K562 (cell line): ENCODE data around the gene MACROD2. TPM values are rescaled to one million over a fixed set of nuclear protein-coding genes. Genes with fewer than 3 reads are reported as not detected.

ENCODE experiments used
- ATAC-seq: fragments of 200-7000 bp; cut with Tn5 transposase; 3 replicates; pipeline ENCODE4 v1.9.1; 2020; ENCODE audit warnings: moderate library complexity
- BruUV-seq: library from RNA; stranded (reverse); fragments of 400-500 nt; replicated peaks from 2 replicates; lab custom pipeline; 2021; lab: Mats Ljungman, UMichigan
- CTCF ChIA-PET: fragments of 300-600 bp; formaldehyde crosslinking; extraction: SDS; loops from one replicate; lab custom pipeline; 2021; ENCODE audit warnings: low intra/inter-chr PET ratio; lab: Yijun Ruan, JAX
- POLR2A ChIA-PET: fragments of 300-600, 350-650 bp; sonication (Branson Sonifier 250); formaldehyde crosslinking; extraction: SDS; loops from one replicate; lab custom pipeline; 2021; ENCODE audit warnings: antibody characterized with exemption, inconsistent platforms; lab: Yijun Ruan, JAX
- DNase-seq, 4 experiments: peaks; one replicate each; pipeline versions ENCODE4 v3.0.0 to v3.0.0-alpha.2; 2011 to 2018; ENCODE audit warnings: low spot score in 3 of 4, mixed read lengths in 3 of 4; ENCODE audit errors: extremely low read depth in 1 of 4
- FAIRE-seq: peaks from 2 replicates; lab custom pipeline; 2011; peaks lifted over from hg19 to GRCh38; lab: Jason Lieb, UNC
- H2AFZ ChIP-seq: 2 replicates; pipeline ENCODE4 v1.6.0; 2011; ENCODE audit warnings: low read depth, low read length, control low read depth, inconsistent platforms
- H3K27ac ChIP-seq: fragments of 200-600 bp; 3 replicates; pipeline ENCODE4 v1.8.0; 2011; ENCODE audit warnings: low read depth, mild to moderate bottlenecking, control low read depth, inconsistent platforms, low read length, moderate library complexity, mixed read lengths; ENCODE audit errors: extremely low read depth
- H3K27me3 ChIP-seq, 2 experiments: fragments of 300-600 bp in 1 of 2; 2 replicates in 1 of 2; 3 replicates in 1 of 2; pipeline versions ENCODE4 v1.6.0 to v1.8.0; 2011; ENCODE audit warnings: inconsistent platforms in 2 of 2, low read length in 2 of 2, mild to moderate bottlenecking in 1 of 2, mixed read lengths in 1 of 2, moderate library complexity in 1 of 2; ENCODE audit not compliant: control insufficient read depth in 2 of 2, insufficient read depth in 2 of 2
- H3K36me3 ChIP-seq: fragments of 300-600 bp; 3 replicates; pipeline ENCODE4 v1.8.0; 2011; ENCODE audit warnings: mild to moderate bottlenecking, low read length, inconsistent platforms; ENCODE audit not compliant: control insufficient read depth, insufficient read depth
- H3K4me1 ChIP-seq, 2 experiments: fragments of 200-600 bp in 1 of 2; replicated peaks in 1 of 2; 2 replicates in 1 of 2; 3 replicates in 1 of 2; pipeline versions ENCODE4 v1.5.1 to v1.8.0; 2011; ENCODE audit warnings: inconsistent platforms in 2 of 2, low read length in 2 of 2, mild to moderate bottlenecking in 1 of 2, mixed read lengths in 1 of 2, moderate library complexity in 1 of 2; ENCODE audit not compliant: control insufficient read depth in 2 of 2, insufficient read depth in 2 of 2
- H3K4me2 ChIP-seq: 2 replicates; pipeline ENCODE4 v1.6.1; 2011; ENCODE audit warnings: low read length, control low read depth, inconsistent platforms, mixed read lengths; ENCODE audit not compliant: insufficient read depth
- H3K4me3 ChIP-seq: fragments of 200-600 bp; sonication (generic), shearing (Covaris generic); 2 replicates; pipeline ENCODE4 v1.5.1; 2016; ENCODE audit warnings: control low read depth, inconsistent platforms
- H3K79me2 ChIP-seq: fragments of 200-600 bp; 3 replicates; pipeline ENCODE4 v1.8.0; 2011; ENCODE audit warnings: low read length, inconsistent platforms; ENCODE audit not compliant: control insufficient read depth, insufficient read depth
- H3K9ac ChIP-seq, 2 experiments: 2 replicates each; pipeline versions ENCODE4 v1.6.0 to v1.6.1; 2011; ENCODE audit warnings: low read depth in 2 of 2, low read length in 2 of 2, control low read depth in 1 of 2, inconsistent platforms in 1 of 2, mild to moderate bottlenecking in 1 of 2, mixed read lengths in 1 of 2; ENCODE audit not compliant: insufficient read depth in 1 of 2
- H3K9me1 ChIP-seq: one replicate; pipeline ENCODE4 v1.6.0; 2011; ENCODE audit warnings: inconsistent platforms, mild to moderate bottlenecking, low read length, moderate library complexity; ENCODE audit not compliant: control insufficient read depth, insufficient read depth
- H3K9me3 ChIP-seq: replicated peaks from 2 replicates; pipeline ENCODE4 v1.5.1; 2011; ENCODE audit warnings: low read depth, low read length, inconsistent platforms; ENCODE audit not compliant: control insufficient read depth, insufficient read depth
- H4K20me1 ChIP-seq: replicated peaks from 2 replicates; pipeline ENCODE4 v1.6.1; 2011; ENCODE audit warnings: low read length, inconsistent platforms, mixed read lengths; ENCODE audit not compliant: control insufficient read depth, insufficient read depth
- ATF4 ChIP-seq: fragments of 450-650 bp; formaldehyde crosslinking; IDR thresholded peaks from 2 replicates; pipeline ENCODE4 v1.4.0; 2022; ENCODE audit warnings: mild to moderate bottlenecking, moderate library complexity
- C11orf30 ChIP-seq: fragments of 450-650 bp; IDR thresholded peaks from 2 replicates; pipeline ENCODE4 v1.6.1; 2016; ENCODE audit warnings: low read depth, mild to moderate bottlenecking
- CHAMP1 ChIP-seq: fragments of 450-650 bp; IDR thresholded peaks from 2 replicates; pipeline ENCODE4 v1.6.1; 2016; ENCODE audit warnings: mild to moderate bottlenecking
- GMEB1 ChIP-seq: fragments of 250-450 bp; sonication (Bioruptor Pico); IDR thresholded peaks from 2 replicates; pipeline ENCODE4 v1.4.0; 2020; ENCODE audit warnings: mild to moderate bottlenecking
- HDAC2 ChIP-seq: fragments of 450-650 bp; IDR thresholded peaks from 2 replicates; pipeline ENCODE4 v1.6.1; 2016; ENCODE audit warnings: mild to moderate bottlenecking
- ILK ChIP-seq: fragments of 450-650 bp; IDR thresholded peaks from 2 replicates; pipeline ENCODE4 v1.6.1; 2016; ENCODE audit warnings: missing genetic modification characterization, low read depth, mild to moderate bottlenecking, missing compliant biosample characterization, moderate library complexity, borderline replicate concordance
- IRF2 ChIP-seq: sonication (generic); formaldehyde crosslinking; IDR thresholded peaks from 2 replicates; pipeline ENCODE4 v1.8.1; 2022; ENCODE audit warnings: mild to moderate bottlenecking, missing genetic modification reagents
- PHTF2 ChIP-seq: fragments of 250-450 bp; sonication (Bioruptor Pico); IDR thresholded peaks from 2 replicates; pipeline ENCODE4 v1.5.0; 2021; ENCODE audit warnings: mild to moderate bottlenecking
- PML ChIP-seq: IDR thresholded peaks from 2 replicates; pipeline ENCODE4 v1.6.1; 2012; ENCODE audit warnings: low read length, inconsistent platforms
- POU5F1 ChIP-seq: fragments of 150-350 bp; IDR thresholded peaks from 2 replicates; pipeline ENCODE4 v1.6.1; 2014; ENCODE audit warnings: borderline replicate concordance, low read length, low read depth, mild to moderate bottlenecking; ENCODE audit not compliant: partially characterized antibody
- SMARCC2 ChIP-seq: fragments of 450-650 bp; IDR thresholded peaks from 2 replicates; pipeline ENCODE4 v1.6.1; 2017; ENCODE audit warnings: antibody characterized with exemption, moderate library complexity, mild to moderate bottlenecking, low read depth
- TARDBP ChIP-seq: fragments of 450-650 bp; IDR thresholded peaks from 2 replicates; pipeline ENCODE4 v1.6.1; 2016
- USF2 ChIP-seq: sonication (generic); formaldehyde crosslinking; IDR thresholded peaks from 2 replicates; pipeline ENCODE4 v1.5.0; 2020; ENCODE audit warnings: missing genetic modification reagents
- XRCC4 ChIP-seq: IDR thresholded peaks from one replicate; pipeline ENCODE4 v1.6.1; 2011; ENCODE audit not compliant: insufficient read depth, insufficient read length; ENCODE audit errors: extremely low read depth
- ZNF436 ChIP-seq: fragments of 250-450, 450-650 bp; sonication (Bioruptor Pico); formaldehyde crosslinking; IDR thresholded peaks from 2 replicates; pipeline ENCODE4 v1.7.0; 2020; ENCODE audit warnings: mild to moderate bottlenecking
- ZNF561 ChIP-seq: fragments of 450-650 bp; formaldehyde crosslinking; conservative IDR thresholded peaks from 2 replicates; pipeline ENCODE4 v1.4.0; 2020; ENCODE audit warnings: mild to moderate bottlenecking, moderate library complexity
- ZNF644 ChIP-seq: fragments of 200-800 bp; sonication (Bioruptor generic); IDR thresholded peaks from 2 replicates; pipeline ENCODE4 v1.6.1; 2016; ENCODE audit warnings: low read depth, missing genetic modification characterization, missing compliant biosample characterization
- WGBS: fragments of 100-300 bp; shearing (Covaris generic); methylation state at CpG from one replicate; pipeline ENCODE4 v1.1.6; 2016; ENCODE audit warnings: low coverage, mixed read lengths; ENCODE audit not compliant: insufficient coverage; ENCODE audit errors: missing lambda C conversion rate; 5-methylcytosine and 5-hydroxymethylcytosine counted together
- in situ Hi-C: fragments of 300-500 bp; cut with MboI; formaldehyde crosslinking; loops from 4 replicates; pipeline ENCODE4 v1.15.0; 2018; ENCODE audit warnings: inconsistent platforms, mixed read lengths
- intact Hi-C: fragments of 100-400 bp; cut with micrococcal nuclease; formaldehyde crosslinking; loops from 2 replicates; pipeline ENCODE4 v1.14.2; 2022
- polyA plus RNA-seq, 8 experiments: library from polyadenylated mRNA; depleted of rRNA in 4 of 8; stranded (reverse) in 5 of 8; unstranded in 3 of 8; fragments of >200 nt; fragmentation: Nextera tagmentation in 2 of 8; fragmentation: Illumina TruSeq in 1 of 8; extraction: Ambion mirVana in 2 of 8; extraction: Trizol in 1 of 8; gene quantifications; 2 replicates each; pipeline versions ENCODE4 v1.2.1 to v1.2.3, GENCODE V29; 2011 to 2014; ENCODE audit warnings: inconsistent platforms in 1 of 8, missing spikeins in 1 of 8
- total RNA-seq, 7 experiments: library from RNA; depleted of rRNA in 6 of 7; stranded (reverse); fragments of >200 nt in 6 of 7; fragmentation: Illumina TruSeq in 2 of 7; extraction: Trizol in 2 of 7; gene quantifications; 2 replicates each; pipeline versions ENCODE4 v1.2.1 to v1.2.3, GENCODE V29; 2011 to 2021; ENCODE audit warnings: low replicate concordance in 1 of 7

Gene MACROD2
- total and polyA plus RNA-seq, 9 of the 15 experiments (the other 6 are each of a cell fraction or from before 2014, with no cell fraction given) = not detected

GRCh38 chr20:16096756-16097326, 2101.5 kb downstream of the MACROD2 start:
- WGBS = 0% methylated on average over 4 of the region's 4 CpGs
- intact Hi-C loops = no loop called here
- H3K4me3 ChIP-seq = no peak overlapping the region
- H4K20me1 ChIP-seq = no peaks in the 10 kb centered on the region
- H3K9me3 ChIP-seq = no peaks in the 10 kb centered on the region
- H3K4me2 ChIP-seq = no peak overlapping the region
- in situ Hi-C loops = no loop called here
- ChIA-PET CTCF (no interaction called here), POLR2A (no interaction called here)
- TF ChIP-seq ZNF436 (CRISPR knock-in tag) (no peak), CHAMP1 (no peak), USF2 (CRISPR knock-in tag) (no peak), HDAC2 (no peak), TARDBP (no peak), ZNF561 (no peak), ATF4 (CRISPR knock-in tag) (no peak), ILK (tag) (no peak), GMEB1 (CRISPR knock-in tag) (no peak), POU5F1 (no peak), PHTF2 (CRISPR knock-in tag) (no peak), XRCC4 (no peak), ZNF644 (tag) (no peak), SMARCC2 (no peak), PML (no peak), C11orf30 (no peak), IRF2 (CRISPR knock-in tag) (no peak)
- H3K36me3 ChIP-seq = no peaks in the 10 kb centered on the region
- ATAC-seq (no peak), FAIRE-seq (no peak), DNase-seq (no peak)
- no peak overlapping the region for H3K27ac ChIP-seq
- H3K27me3 ChIP-seq = no peaks in the 10 kb centered on the region
- no peak overlapping the region for H2AFZ ChIP-seq
- no peaks in the 10 kb centered on the region for H3K9me1 ChIP-seq
- H3K79me2 ChIP-seq = no peaks in the 10 kb centered on the region
- H3K9ac ChIP-seq = no peak overlapping the region
- no TSS peak for BruUV-seq
- H3K4me1 ChIP-seq = no peaks in the 10 kb centered on the region
